HG02970 (cell line): ENCODE measurements around the gene GRID1.

Source experiments
- ATAC-seq: cut with Tn5 transposase; IDR thresholded peaks from one replicate; pipeline ENCODE4 v1.9.1; 2021; ENCODE audit warnings: mild to moderate bottlenecking, moderate library complexity, moderate number of reproducible peaks; ENCODE audit not compliant: unreplicated experiment, low FRiP score

Gene GRID1

GRCh38 chr10:86355571-86356038, 11.0 kb downstream of the GRID1 start:
- ATAC-seq: no peak

- ATAC-seq: no peak
Measured at GRCh38 chr10:86354761-86355540, 11.6 kb downstream of the GRID1 start.

- ATAC-seq: no peak
Measured at GRCh38 chr10:86353506-86354485, 12.8 kb downstream of the GRID1 start.

GRCh38 chr10:86350897-86351296, 15.7 kb downstream of the GRID1 start:
- ATAC-seq: no peak

- ATAC-seq: no peak
Measured at GRCh38 chr10:86349940-86350630, 16.5 kb downstream of the GRID1 start.

- ATAC-seq: no peak
Measured at GRCh38 chr10:86349474-86349873, 17.1 kb downstream of the GRID1 start.

GRCh38 chr10:86348321-86349210, 18.0 kb downstream of the GRID1 start:
- ATAC-seq: no peak

- ATAC-seq: no peak
Measured at GRCh38 chr10:86347856-86348255, 18.7 kb downstream of the GRID1 start.

GRCh38 chr10:86346799-86347665, 19.6 kb downstream of the GRID1 start:
- ATAC-seq: no peak

- no peak for ATAC-seq
Measured at GRCh38 chr10:86345859-86346798, 20.5 kb downstream of the GRID1 start.

GRCh38 chr10:86345296-86345858, 21.2 kb downstream of the GRID1 start:
- no peak for ATAC-seq

GRCh38 chr10:86344714-86345161, 21.9 kb downstream of the GRID1 start:
- no peak for ATAC-seq

- ATAC-seq: no peak
Measured at GRCh38 chr10:86344281-86344680, 22.3 kb downstream of the GRID1 start.

- no peak for ATAC-seq
Measured at GRCh38 chr10:86343761-86344160, 22.8 kb downstream of the GRID1 start.

GRCh38 chr10:86342111-86342863, 24.3 kb downstream of the GRID1 start:
- no peak for ATAC-seq

GRCh38 chr10:86341361-86341811, 25.2 kb downstream of the GRID1 start:
- ATAC-seq: no peak

GRCh38 chr10:86340991-86341260, 25.7 kb downstream of the GRID1 start:
- no peak for ATAC-seq
